SH-SY5Y (cell line): ENCODE results near the gene IGFBPL1.

Experiments
- GATA2 ChIP-seq: IDR thresholded peaks from 2 replicates; pipeline ENCODE4 v1.6.1; 2011; ENCODE audit warnings: mild to moderate bottlenecking, low read depth, low read length
- GATA3 ChIP-seq: IDR thresholded peaks from 2 replicates; pipeline ENCODE4 v1.6.1; 2011; ENCODE audit warnings: low read depth, mild to moderate bottlenecking, low read length, moderate library complexity

GRCh38 chr9:38443597-38443996 is 19.3 kb upstream of the IGFBPL1 start:
- TF ChIP-seq GATA2 (no peak), GATA3 (no peak)
